ENCODE results near the gene GPR27. TPM values are rescaled to one million over a fixed set of nuclear protein-coding genes. Genes with fewer than 3 reads are reported as not detected.
A peak's percentile ranks its signal among the peaks of the same experiment; 100 is the strongest.

The GPR27 gene
- polyA plus RNA-seq, 2 donors: 1.4 to 3.2 TPM

GRCh38 chr3:71718072-71718471, 35.6 kb upstream of the GPR27 start:
- Histone ChIP-seq H3K4me1 (ENCODE audit: control insufficient read depth in 2 of 2, insufficient read depth in 2 of 2, low read length in 1 of 2) (no peaks in the 10 kb centered on the region), H3K27ac (ENCODE audit: low read depth in 2 of 2, low read length in 1 of 2) (no peak overlapping the region), H3K9me3 (ENCODE audit: control insufficient read depth in 2 of 2, insufficient read depth in 1 of 2, low read depth in 1 of 2, low read length in 1 of 2) (no peaks in the 10 kb centered on the region), H3K36me3 (ENCODE audit: control insufficient read depth in 2 of 2, insufficient read depth in 2 of 2, low read length in 1 of 2) (no peaks in the 10 kb centered on the region), H3K27me3 (ENCODE audit: control insufficient read depth in 1 of 2, insufficient read depth in 2 of 2, low read length in 2 of 2) (no peaks in the 10 kb centered on the region), H3K4me3 (ENCODE audit: low read depth in 1 of 2, low read length in 2 of 2) (no peak overlapping the region)
- WGBS, 2 donors: 74 to 78% methylated on average over 4 of the region's 4 CpGs

- H3K4me1 ChIP-seq (ENCODE audit: control insufficient read depth in 2 of 2, insufficient read depth in 2 of 2, low read length in 1 of 2): peaks cover 3 to 5% of the 10 kb centered on the region in 2 donors
- H3K9me3 ChIP-seq (ENCODE audit: control insufficient read depth in 2 of 2, insufficient read depth in 1 of 2, low read depth in 1 of 2, low read length in 1 of 2): no peaks in the 10 kb centered on the region
- no peaks in the 10 kb centered on the region for H3K36me3 ChIP-seq (ENCODE audit: control insufficient read depth in 2 of 2, insufficient read depth in 2 of 2, low read length in 1 of 2)
- H3K27ac ChIP-seq (ENCODE audit: low read depth in 2 of 2, low read length in 1 of 2): no peak overlapping the region
- H3K27me3 ChIP-seq (ENCODE audit: control insufficient read depth in 1 of 2, insufficient read depth in 2 of 2, low read length in 2 of 2): no peaks in the 10 kb centered on the region
- WGBS, 2 donors: 94 to 95% methylated on average over 7 of the region's 7 CpGs
- H3K4me3 ChIP-seq (ENCODE audit: low read depth in 1 of 2, low read length in 2 of 2): no peak overlapping the region
Observed at GRCh38 chr3:71721002-71721401, 32.7 kb upstream of the GPR27 start.

GRCh38 chr3:71721651-71722157, 32.0 kb upstream of the GPR27 start:
- no peak overlapping the region for H3K27ac ChIP-seq (ENCODE audit: low read depth in 2 of 2, low read length in 1 of 2)
- no peaks in the 10 kb centered on the region for H3K36me3 ChIP-seq (ENCODE audit: control insufficient read depth in 2 of 2, insufficient read depth in 2 of 2, low read length in 1 of 2)
- WGBS, 2 donors: 80 to 87% methylated on average over 6 of the region's 6 CpGs
- H3K4me3 ChIP-seq (ENCODE audit: low read depth in 1 of 2, low read length in 2 of 2): no peak overlapping the region
- H3K9me3 ChIP-seq (ENCODE audit: control insufficient read depth in 2 of 2, insufficient read depth in 1 of 2, low read depth in 1 of 2, low read length in 1 of 2): no peaks in the 10 kb centered on the region
- H3K4me1 ChIP-seq (ENCODE audit: control insufficient read depth in 2 of 2, insufficient read depth in 2 of 2, low read length in 1 of 2): peaks cover 3 to 5% of the 10 kb centered on the region in 2 donors
- no peaks in the 10 kb centered on the region for H3K27me3 ChIP-seq (ENCODE audit: control insufficient read depth in 1 of 2, insufficient read depth in 2 of 2, low read length in 2 of 2)

GRCh38 chr3:71722693-71723092, 31.0 kb upstream of the GPR27 start:
- no peak overlapping the region for H3K27ac ChIP-seq (ENCODE audit: low read depth in 2 of 2, low read length in 1 of 2)
- H3K9me3 ChIP-seq (ENCODE audit: control insufficient read depth in 2 of 2, insufficient read depth in 1 of 2, low read depth in 1 of 2, low read length in 1 of 2): no peaks in the 10 kb centered on the region
- no peaks in the 10 kb centered on the region for H3K36me3 ChIP-seq (ENCODE audit: control insufficient read depth in 2 of 2, insufficient read depth in 2 of 2, low read length in 1 of 2)
- no peak overlapping the region for H3K4me3 ChIP-seq (ENCODE audit: low read depth in 1 of 2, low read length in 2 of 2)
- no peaks in the 10 kb centered on the region for H3K27me3 ChIP-seq (ENCODE audit: control insufficient read depth in 1 of 2, insufficient read depth in 2 of 2, low read length in 2 of 2)
- H3K4me1 ChIP-seq (ENCODE audit: control insufficient read depth in 2 of 2, insufficient read depth in 2 of 2, low read length in 1 of 2): peaks cover 3 to 5% of the 10 kb centered on the region in 2 donors
- 82 to 92% methylated on average over 1 of the region's 1 CpG for WGBS, 2 donors

GRCh38 chr3:71723452-71724170, 30.0 kb upstream of the GPR27 start:
- Histone ChIP-seq H3K36me3 (ENCODE audit: control insufficient read depth in 2 of 2, insufficient read depth in 2 of 2, low read length in 1 of 2) (no peaks in the 10 kb centered on the region), H3K4me3 (ENCODE audit: low read depth in 1 of 2, low read length in 2 of 2) (peak overlapping the region in 1 of 2 donors; percentile 89), H3K27ac (ENCODE audit: low read depth in 2 of 2, low read length in 1 of 2) (no peak overlapping the region), H3K27me3 (ENCODE audit: control insufficient read depth in 1 of 2, insufficient read depth in 2 of 2, low read length in 2 of 2) (no peaks in the 10 kb centered on the region), H3K9me3 (ENCODE audit: control insufficient read depth in 2 of 2, insufficient read depth in 1 of 2, low read depth in 1 of 2, low read length in 1 of 2) (no peaks in the 10 kb centered on the region), H3K4me1 (ENCODE audit: control insufficient read depth in 2 of 2, insufficient read depth in 2 of 2, low read length in 1 of 2) (peaks cover 3 to 5% of the 10 kb centered on the region in 2 donors)
- WGBS, 2 donors: 30 to 39% methylated on average over 6 of the region's 6 CpGs

GRCh38 chr3:71724171-71724453, 29.5 kb upstream of the GPR27 start:
- Histone ChIP-seq H3K9me3 (ENCODE audit: control insufficient read depth in 2 of 2, insufficient read depth in 1 of 2, low read depth in 1 of 2, low read length in 1 of 2) (no peaks in the 10 kb centered on the region), H3K27me3 (ENCODE audit: control insufficient read depth in 1 of 2, insufficient read depth in 2 of 2, low read length in 2 of 2) (no peaks in the 10 kb centered on the region), H3K36me3 (ENCODE audit: control insufficient read depth in 2 of 2, insufficient read depth in 2 of 2, low read length in 1 of 2) (no peaks in the 10 kb centered on the region), H3K4me1 (ENCODE audit: control insufficient read depth in 2 of 2, insufficient read depth in 2 of 2, low read length in 1 of 2) (peaks cover 3 to 5% of the 10 kb centered on the region in 2 donors), H3K27ac (ENCODE audit: low read depth in 2 of 2, low read length in 1 of 2) (no peak overlapping the region), H3K4me3 (ENCODE audit: low read depth in 1 of 2, low read length in 2 of 2) (peak overlapping the region; percentile 83 to 89)

- Histone ChIP-seq H3K36me3 (ENCODE audit: control insufficient read depth in 2 of 2, insufficient read depth in 2 of 2, low read length in 1 of 2) (no peaks in the 10 kb centered on the region), H3K27ac (ENCODE audit: low read depth in 2 of 2, low read length in 1 of 2) (peak overlapping the region; percentile 69 to 83), H3K4me1 (ENCODE audit: control insufficient read depth in 2 of 2, insufficient read depth in 2 of 2, low read length in 1 of 2) (peaks cover 3 to 5% of the 10 kb centered on the region in 2 donors), H3K9me3 (ENCODE audit: control insufficient read depth in 2 of 2, insufficient read depth in 1 of 2, low read depth in 1 of 2, low read length in 1 of 2) (no peaks in the 10 kb centered on the region), H3K4me3 (ENCODE audit: low read depth in 1 of 2, low read length in 2 of 2) (peak overlapping the region; percentile 83 to 89), H3K27me3 (ENCODE audit: control insufficient read depth in 1 of 2, insufficient read depth in 2 of 2, low read length in 2 of 2) (no peaks in the 10 kb centered on the region)
- WGBS, 2 donors: 0% methylated on average over 50 to 73 of the region's 73 CpGs
Observed at GRCh38 chr3:71724584-71725270, 28.9 kb upstream of the GPR27 start.

GRCh38 chr3:71725271-71725991, 28.2 kb upstream of the GPR27 start, which contains the start of gene EIF4E3:
Gene EIF4E3, minus strand, starts transcription at chr3:71725402. Its CDS starts 35 bp downstream, at chr3:71725367.
- H3K36me3 ChIP-seq (ENCODE audit: control insufficient read depth in 2 of 2, insufficient read depth in 2 of 2, low read length in 1 of 2): no peaks in the 10 kb centered on the region
- peak within 1 kb of the TSS; percentile 83 to 89 for H3K4me3 ChIP-seq (ENCODE audit: low read depth in 1 of 2, low read length in 2 of 2)
- WGBS, 2 donors: 3 to 4% methylated on average over 48 to 80 of the region's 80 CpGs
- no peaks in the 10 kb centered on the region for H3K9me3 ChIP-seq (ENCODE audit: control insufficient read depth in 2 of 2, insufficient read depth in 1 of 2, low read depth in 1 of 2, low read length in 1 of 2)
- peak within 1 kb of the TSS; percentile 69 to 83 for H3K27ac ChIP-seq (ENCODE audit: low read depth in 2 of 2, low read length in 1 of 2)
- H3K4me1 ChIP-seq (ENCODE audit: control insufficient read depth in 2 of 2, insufficient read depth in 2 of 2, low read length in 1 of 2): peaks cover 3 to 5% of the 10 kb centered on the region in 2 donors
- H3K27me3 ChIP-seq (ENCODE audit: control insufficient read depth in 1 of 2, insufficient read depth in 2 of 2, low read length in 2 of 2): no peaks in the 10 kb centered on the region

GRCh38 chr3:71726146-71726545, 27.5 kb upstream of the GPR27 start:
- WGBS, 2 donors: 69% methylated on average over 8 of the region's 8 CpGs
- Histone ChIP-seq H3K36me3 (ENCODE audit: control insufficient read depth in 2 of 2, insufficient read depth in 2 of 2, low read length in 1 of 2) (no peaks in the 10 kb centered on the region), H3K27me3 (ENCODE audit: control insufficient read depth in 1 of 2, insufficient read depth in 2 of 2, low read length in 2 of 2) (no peaks in the 10 kb centered on the region), H3K4me3 (ENCODE audit: low read depth in 1 of 2, low read length in 2 of 2) (no peak overlapping the region), H3K27ac (ENCODE audit: low read depth in 2 of 2, low read length in 1 of 2) (peak overlapping the region in 1 of 2 donors; percentile 65), H3K9me3 (ENCODE audit: control insufficient read depth in 2 of 2, insufficient read depth in 1 of 2, low read depth in 1 of 2, low read length in 1 of 2) (no peaks in the 10 kb centered on the region), H3K4me1 (ENCODE audit: control insufficient read depth in 2 of 2, insufficient read depth in 2 of 2, low read length in 1 of 2) (peaks cover 3 to 5% of the 10 kb centered on the region in 2 donors)

All from esophagus (tissue), 2 donors.